IPS-18c (cell line): Measurements from ENCODE around the gene VPS13D.

Experiments
- H3K4me3 ChIP-seq: 2 replicates; pipeline ENCODE4 v1.7.0; 2013; ENCODE audit warnings: low read depth, mild to moderate bottlenecking, low read length, moderate library complexity; ENCODE audit not compliant: insufficient read depth
- H3K9me3 ChIP-seq: one replicate; pipeline ENCODE4 v1.6.1; 2013; ENCODE audit warnings: mild to moderate bottlenecking, low read length, moderate library complexity; ENCODE audit not compliant: control insufficient read depth, insufficient read depth

VPS13D gene

DNA sequence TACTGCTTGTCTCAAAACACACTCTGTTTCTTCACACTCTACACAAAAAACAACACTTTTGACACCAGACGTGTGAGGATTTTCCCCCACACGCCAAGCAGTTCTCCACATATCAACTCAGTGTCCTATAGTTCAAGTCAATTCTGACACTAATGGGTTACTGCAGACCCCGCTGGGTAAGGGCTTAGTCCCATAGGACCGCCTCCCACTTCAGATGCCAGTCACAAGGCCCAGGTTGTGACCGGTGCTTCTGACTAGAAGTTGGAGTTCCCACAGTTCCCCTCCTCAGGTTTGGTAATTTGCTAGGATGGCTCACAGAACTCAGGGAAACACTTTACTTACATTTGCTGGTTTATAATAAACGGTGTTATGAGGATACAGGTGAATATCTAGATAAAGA, 19.9 kb downstream of the VPS13D start:
- Histone ChIP-seq H3K9me3 (peaks cover 2% of the 10 kb centered on the region), H3K4me3 (no peak overlapping the region)

- Histone ChIP-seq H3K9me3 (peaks cover 2% of the 10 kb centered on the region), H3K4me3 (no peak overlapping the region)
Observed at GRCh38 chr1:12251442-12251841, 21.6 kb downstream of the VPS13D start.

GRCh38 chr1:12255913-12256312, 26.1 kb downstream of the VPS13D start:
- no peak overlapping the region for H3K4me3 ChIP-seq
- H3K9me3 ChIP-seq: no peaks in the 10 kb centered on the region

DNA sequence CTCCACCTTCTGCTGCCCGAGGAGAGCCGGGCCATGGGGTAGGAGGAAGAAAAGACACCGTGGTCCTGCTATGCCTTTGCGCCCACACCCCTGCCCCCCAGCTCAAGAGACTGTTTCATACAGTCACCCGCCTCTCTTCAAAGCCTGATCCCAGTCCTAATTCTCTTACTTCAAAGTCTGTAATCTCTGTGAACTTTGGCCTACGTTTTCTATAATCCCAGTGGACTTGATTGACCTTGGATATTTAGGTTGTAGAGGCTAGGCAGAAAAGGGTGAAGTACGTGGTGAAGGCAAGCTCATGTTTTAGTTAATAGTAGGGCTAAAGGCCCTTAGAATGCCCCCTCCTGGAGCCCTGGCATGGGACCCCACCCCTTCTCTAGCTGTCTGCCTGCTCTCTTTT, 28.4 kb downstream of the VPS13D start:
- H3K4me3 ChIP-seq: no peak overlapping the region
- H3K9me3 ChIP-seq: no peaks in the 10 kb centered on the region

DNA sequence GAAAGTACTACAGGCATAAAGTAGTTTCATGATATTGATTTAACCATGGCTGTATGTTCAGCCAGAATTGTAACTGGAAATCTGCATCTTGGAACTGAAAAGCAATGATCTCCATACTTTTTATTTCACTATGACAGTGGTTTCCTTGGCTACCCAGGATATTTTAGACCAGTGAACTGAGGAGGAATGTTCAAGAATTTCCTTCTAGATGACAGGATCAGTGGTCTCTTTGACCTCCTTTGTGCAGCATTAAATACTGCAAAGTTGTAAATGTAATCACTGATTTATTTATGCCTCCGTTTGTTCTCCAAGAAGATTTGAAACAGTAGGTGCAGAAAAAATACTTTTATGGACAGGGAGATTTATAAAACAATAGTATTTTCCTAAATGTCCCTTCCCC, 39.5 kb downstream of the VPS13D start:
- Histone ChIP-seq H3K4me3 (no peak overlapping the region), H3K9me3 (no peaks in the 10 kb centered on the region)

DNA sequence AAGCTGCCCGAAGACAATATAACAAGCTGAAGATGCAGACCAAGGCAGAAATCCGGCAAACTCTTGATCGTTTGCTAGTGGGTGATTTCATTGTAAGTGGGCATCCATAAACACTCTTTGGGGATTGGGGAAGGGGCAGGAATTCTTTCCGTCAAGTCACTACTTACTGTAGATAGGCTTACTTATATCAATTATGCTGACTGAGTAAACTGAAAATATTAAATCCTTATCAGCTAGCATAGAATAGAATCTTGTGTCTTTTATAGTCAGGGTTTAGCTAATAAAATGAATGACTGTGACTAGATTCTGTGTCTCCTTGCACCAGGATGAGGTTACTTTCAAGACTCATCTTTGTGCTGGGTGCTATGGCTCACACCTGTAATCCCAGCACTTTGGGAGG, 41.2 kb downstream of the VPS13D start:
- Histone ChIP-seq H3K4me3 (no peak overlapping the region), H3K9me3 (no peaks in the 10 kb centered on the region)

GRCh38 chr1:12272770-12273169, 42.9 kb downstream of the VPS13D start:
- Histone ChIP-seq H3K9me3 (no peaks in the 10 kb centered on the region), H3K4me3 (no peak overlapping the region)

- Histone ChIP-seq H3K4me3 (no peak overlapping the region), H3K9me3 (no peaks in the 10 kb centered on the region)
Observed at GRCh38 chr1:12275370-12275769, 45.5 kb downstream of the VPS13D start.

DNA sequence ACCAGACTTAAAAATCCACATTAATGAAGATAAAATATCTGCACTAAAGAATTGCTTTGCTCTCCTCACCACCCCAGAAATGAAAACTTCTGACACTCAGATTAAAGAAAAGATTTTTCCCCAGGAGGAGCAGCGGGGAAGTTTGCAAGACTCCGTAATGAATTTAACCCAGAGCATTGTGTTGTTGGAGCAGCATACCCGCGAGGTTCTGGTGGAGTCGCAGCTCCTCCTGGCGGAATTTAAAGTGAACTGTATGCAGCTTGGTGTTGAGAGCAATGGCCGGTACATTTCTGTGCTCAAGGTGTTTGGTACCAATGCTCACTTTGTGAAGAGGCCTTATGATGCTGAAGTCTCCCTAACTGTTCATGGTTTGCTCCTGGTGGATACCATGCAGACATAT, 46.4 kb downstream of the VPS13D start:
- H3K4me3 ChIP-seq: no peak overlapping the region
- H3K9me3 ChIP-seq: no peaks in the 10 kb centered on the region

- no peaks in the 10 kb centered on the region for H3K9me3 ChIP-seq
- no peak overlapping the region for H3K4me3 ChIP-seq
Observed at GRCh38 chr1:12279003-12279402, 49.2 kb downstream of the VPS13D start.

GRCh38 chr1:12279728-12280464, 50.1 kb downstream of the VPS13D start:
- Histone ChIP-seq H3K9me3 (no peaks in the 10 kb centered on the region), H3K4me3 (no peak overlapping the region)

- H3K4me3 ChIP-seq: no peak overlapping the region
- no peaks in the 10 kb centered on the region for H3K9me3 ChIP-seq
Observed at GRCh38 chr1:12282142-12282541, 52.3 kb downstream of the VPS13D start.

- Histone ChIP-seq H3K9me3 (no peaks in the 10 kb centered on the region), H3K4me3 (no peak overlapping the region)
Observed at GRCh38 chr1:12284486-12284885, 54.7 kb downstream of the VPS13D start.

DNA sequence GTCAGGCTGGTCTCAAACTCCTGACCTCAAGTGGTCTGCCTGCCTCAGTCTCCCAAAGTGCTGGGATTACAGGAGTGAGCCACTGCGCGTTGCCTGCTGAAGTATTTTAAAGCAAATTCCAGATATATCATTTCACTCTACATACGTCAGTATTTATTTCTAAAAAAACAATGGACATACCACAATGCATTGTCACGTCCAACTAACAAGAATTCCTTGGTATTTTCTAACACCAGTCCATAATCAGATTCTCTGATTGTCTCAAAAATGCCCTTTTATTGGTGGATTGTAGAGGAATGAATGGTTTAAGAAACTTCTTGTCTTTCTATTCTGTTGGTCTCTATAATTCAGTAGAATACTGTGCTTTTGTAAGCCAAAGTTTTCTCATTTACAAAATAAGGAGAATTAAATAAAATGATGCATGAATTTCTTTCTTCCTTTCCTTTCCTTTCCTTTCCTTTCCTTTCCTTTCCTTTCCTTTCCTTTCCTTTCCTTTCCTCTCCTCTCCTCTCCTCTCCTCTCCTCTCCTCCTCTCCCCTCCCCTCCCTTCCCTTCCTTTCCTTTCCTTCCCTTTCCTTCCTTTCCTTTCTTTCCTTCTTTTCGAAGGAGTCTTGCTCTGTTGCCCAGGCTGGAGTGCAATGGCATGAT, 55.8 kb downstream of the VPS13D start:
- no peak overlapping the region for H3K4me3 ChIP-seq
- no peaks in the 10 kb centered on the region for H3K9me3 ChIP-seq

- Histone ChIP-seq H3K9me3 (no peaks in the 10 kb centered on the region), H3K4me3 (no peak overlapping the region)
Observed at GRCh38 chr1:12287869-12288268, 58.0 kb downstream of the VPS13D start.

- Histone ChIP-seq H3K9me3 (no peaks in the 10 kb centered on the region), H3K4me3 (no peak overlapping the region)
Observed at GRCh38 chr1:12290828-12291227, 61.0 kb downstream of the VPS13D start.

- Histone ChIP-seq H3K9me3 (no peaks in the 10 kb centered on the region), H3K4me3 (no peak overlapping the region)
Observed at GRCh38 chr1:12293416-12293815, 63.6 kb downstream of the VPS13D start.

GRCh38 chr1:12294076-12294475, 64.2 kb downstream of the VPS13D start:
- Histone ChIP-seq H3K9me3 (no peaks in the 10 kb centered on the region), H3K4me3 (no peak overlapping the region)

- Histone ChIP-seq H3K4me3 (no peak overlapping the region), H3K9me3 (no peaks in the 10 kb centered on the region)
Observed at GRCh38 chr1:12296016-12296415, 66.2 kb downstream of the VPS13D start.
